22Rv1 (cell line): Measurements from ENCODE around the gene PEAK3.

Experiments used
- H3K27ac ChIP-seq: fragments of 450-650 bp; 2 replicates; pipeline ENCODE4 v1.5.1; 2017
- CTCF ChIP-seq: fragments of 450-650 bp; IDR thresholded peaks from 2 replicates; pipeline ENCODE4 v1.5.1; 2017; ENCODE audit warnings: mild to moderate bottlenecking
- ZFX ChIP-seq: fragments of 450-650 bp; IDR thresholded peaks from 2 replicates; pipeline ENCODE4 v1.6.1; 2017; ENCODE audit warnings: antibody characterized with exemption, borderline replicate concordance

PEAK3 gene

GRCh38 chr19:2296141-2296540 is 14.2 kb upstream of the PEAK3 start:
- no peak for TF ChIP-seq ZFX
- TF ChIP-seq CTCF: no peak
- H3K27ac ChIP-seq: no peak overlapping the region

- H3K27ac ChIP-seq: no peak overlapping the region
- TF ChIP-seq ZFX (no peak), CTCF (no peak)
Observed at GRCh38 chr19:2294687-2295335, 12.8 kb upstream of the PEAK3 start.

- peak overlapping the region; percentile 71 for H3K27ac ChIP-seq
- TF ChIP-seq CTCF: no peak
- TF ChIP-seq ZFX: no peak
Observed at GRCh38 chr19:2291185-2291751, 9.3 kb upstream of the PEAK3 start.

- peak overlapping the region; percentile 71 for H3K27ac ChIP-seq
- TF ChIP-seq CTCF (no peak), ZFX (no peak)
Observed at GRCh38 chr19:2290441-2291184, 8.6 kb upstream of the PEAK3 start.

- peak overlapping the region; percentile 71 for H3K27ac ChIP-seq
- no peak for TF ChIP-seq CTCF
- TF ChIP-seq ZFX: no peak
Observed at GRCh38 chr19:2289714-2290435, 7.9 kb upstream of the PEAK3 start.

GRCh38 chr19:2288818-2289713 is 7.1 kb upstream of the PEAK3 start:
- TF ChIP-seq CTCF (no peak), ZFX (no peak)
- no peak overlapping the region for H3K27ac ChIP-seq
